Measurements from ENCODE around the gene CHMP6. TPM values are rescaled to one million over a fixed set of nuclear protein-coding genes. Genes with fewer than 3 reads are reported as not detected.

CHMP6 gene
- total RNA-seq (10 to 100 TPM; 41.4 to 42.3 TPM), polyA plus RNA-seq (10 to 100 TPM; 36.7 to 48.7 TPM)

GRCh38 chr17:80991645-80992076 is at the start of gene CHMP6:
Gene CHMP6, plus strand, starts transcription at chr17:80991841. Its CDS starts 78 bp downstream, at chr17:80991919.
- intact Hi-C loops (cut with micrococcal nuclease): loop anchor here (1.0 kb wide), 1 partner anchor 104 kb away; no protein-coding TSS in a partner anchor
- H3K27ac Mint-ChIP-seq: peak within 1 kb of the TSS; percentile 66 to 91 (median 86)
- peak; percentile 69 to 82 (median 78) for DNase-seq
- CTCF ChIA-PET (ENCODE audit: partially characterized antibody): interaction anchor here (1.3 kb wide), 1 partner anchor 564 kb away, joined by 4 read pairs; no protein-coding TSS in a partner anchor
- H3K27ac ChIP-seq (ENCODE audit: low read depth, low read length): peak within 1 kb of the TSS; percentile 70
- no peaks in the 10 kb centered on the region for H3K9me3 ChIP-seq (ENCODE audit: control insufficient read depth in 1 of 2, low read length in 2 of 2)
- POLR2A ChIA-PET (ENCODE audit: partially characterized antibody): interaction anchor here (0.8 to 2.7 kb wide), 3 partner anchors 27 to 537 kb away, joined by 3 to 25 read pairs (median 6); no protein-coding TSS in a partner anchor
- peaks cover 0 to 1% (median 0%) of the 10 kb centered on the region in 8 donors for H3K9me3 Mint-ChIP-seq
- peaks cover 0 to 1% of the 10 kb centered on the region in 2 donors for H3K27me3 Mint-ChIP-seq
- peaks cover 9 to 34% (median 21%) of the 10 kb centered on the region in 4 donors for H3K4me1 Mint-ChIP-seq
- H3K27me3 ChIP-seq (ENCODE audit: insufficient read depth, low read length): no peaks in the 10 kb centered on the region
- peak within 1 kb of the TSS; percentile 52 to 63 for H3K4me3 ChIP-seq (ENCODE audit: low read length in 2 of 2)
- H3K4me3 Mint-ChIP-seq: peak within 1 kb of the TSS; percentile 79 to 86 (median 84)
- peaks cover 33% of the 10 kb centered on the region for H3K4me1 ChIP-seq (ENCODE audit: insufficient read depth, low read length)
- H3K36me3 Mint-ChIP-seq: peaks cover 6 to 21% of the 10 kb centered on the region in 2 donors
- H3K36me3 ChIP-seq (ENCODE audit: insufficient read depth, low read length): peaks cover 10% of the 10 kb centered on the region

- no peak overlapping the region for H3K27ac ChIP-seq (ENCODE audit: low read depth, low read length)
- peaks cover 18% of the 10 kb centered on the region for H3K36me3 ChIP-seq (ENCODE audit: insufficient read depth, low read length)
Observed at GRCh38 chr17:80942423-80943345, 49.0 kb upstream of the CHMP6 start.

GRCh38 chr17:80943346-80944145 is 48.1 kb upstream of the CHMP6 start:
- ChIA-PET POLR2A (ENCODE audit: partially characterized antibody) (interaction anchor here (1.2 kb wide), 1 partner anchor 35 kb away, joined by 3 read pairs; no protein-coding TSS in a partner anchor), CTCF (ENCODE audit: partially characterized antibody) (interaction anchor here (1.5 kb wide), 1 partner anchor 45 kb away, joined by 3 read pairs; no protein-coding TSS in a partner anchor)
- Histone ChIP-seq H3K4me3 (ENCODE audit: low read length in 2 of 2) (no peak overlapping the region), H3K36me3 (ENCODE audit: insufficient read depth, low read length) (peaks cover 20% of the 10 kb centered on the region), H3K4me1 (ENCODE audit: insufficient read depth, low read length) (peaks cover 18% of the 10 kb centered on the region), H3K9me3 (ENCODE audit: control insufficient read depth in 1 of 2, low read length in 2 of 2) (no peaks in the 10 kb centered on the region), H3K27me3 (ENCODE audit: insufficient read depth, low read length) (no peaks in the 10 kb centered on the region), H3K27ac (ENCODE audit: low read depth, low read length) (no peak overlapping the region)
- Mint-ChIP-seq H3K36me3 (peaks cover 27 to 33% of the 10 kb centered on the region in 2 donors), H3K27me3 (no peaks in the 10 kb centered on the region), H3K27ac (peak overlapping the region in 1 of 7 donors; percentile 59), H3K9me3 (no peaks in the 10 kb centered on the region), H3K4me3 (no peak overlapping the region), H3K4me1 (peaks cover 8 to 19% (median 12%) of the 10 kb centered on the region in 4 donors)
- DNase-seq: no peak
- intact Hi-C loops (cut with micrococcal nuclease): no loop called here

More at GRCh38 chr17:80942423-80943345, 49.0 kb upstream of the CHMP6 start:
- H3K4me3 Mint-ChIP-seq: peak overlapping the region in 1 of 8 donors; percentile 25
- H3K9me3 ChIP-seq (ENCODE audit: control insufficient read depth in 1 of 2, low read length in 2 of 2): no peaks in the 10 kb centered on the region
- intact Hi-C loops (cut with micrococcal nuclease): no loop called here
- no peaks in the 10 kb centered on the region for H3K27me3 Mint-ChIP-seq
- H3K4me3 ChIP-seq (ENCODE audit: low read length in 2 of 2): no peak overlapping the region
- H3K36me3 Mint-ChIP-seq: peaks cover 27 to 33% of the 10 kb centered on the region in 2 donors
- H3K4me1 Mint-ChIP-seq: peaks cover 14 to 28% (median 20%) of the 10 kb centered on the region in 4 donors
- POLR2A ChIA-PET (ENCODE audit: partially characterized antibody): interaction anchor here (1.2 kb wide), 1 partner anchor 34 kb away, joined by 3 read pairs; no protein-coding TSS in a partner anchor
- no peaks in the 10 kb centered on the region for H3K27me3 ChIP-seq (ENCODE audit: insufficient read depth, low read length)
- no peak for DNase-seq
- H3K4me1 ChIP-seq (ENCODE audit: insufficient read depth, low read length): peaks cover 27% of the 10 kb centered on the region
- H3K27ac Mint-ChIP-seq: peak overlapping the region in 1 of 7 donors; percentile 41
- H3K9me3 Mint-ChIP-seq: no peaks in the 10 kb centered on the region
- CTCF ChIA-PET (ENCODE audit: partially characterized antibody): interaction anchor here (1.0 to 1.5 kb wide), 3 partner anchors 13 to 77 kb away, joined by 3 to 4 read pairs (median 3); no protein-coding TSS in a partner anchor

- H3K27ac ChIP-seq (ENCODE audit: low read depth, low read length): no peak overlapping the region
- CTCF ChIA-PET (ENCODE audit: partially characterized antibody): interaction anchor here (1.5 kb wide), 1 partner anchor 44 kb away, joined by 3 read pairs; no protein-coding TSS in a partner anchor
- POLR2A ChIA-PET (ENCODE audit: partially characterized antibody): no interaction called here
- H3K4me1 Mint-ChIP-seq: peaks cover 0 to 12% (median 5%) of the 10 kb centered on the region in 4 donors
- no peak overlapping the region for H3K4me3 Mint-ChIP-seq
- peaks cover 10% of the 10 kb centered on the region for H3K4me1 ChIP-seq (ENCODE audit: insufficient read depth, low read length)
- H3K36me3 ChIP-seq (ENCODE audit: insufficient read depth, low read length): peaks cover 22% of the 10 kb centered on the region
- peak overlapping the region in 2 of 7 donors; percentile 46 to 52 for H3K27ac Mint-ChIP-seq
- DNase-seq: no peak
- no peak overlapping the region for H3K4me3 ChIP-seq (ENCODE audit: low read length in 2 of 2)
- no peaks in the 10 kb centered on the region for H3K27me3 Mint-ChIP-seq
- H3K36me3 Mint-ChIP-seq: peaks cover 29 to 33% of the 10 kb centered on the region in 2 donors
- intact Hi-C loops (cut with micrococcal nuclease): no loop called here
- H3K27me3 ChIP-seq (ENCODE audit: insufficient read depth, low read length): no peaks in the 10 kb centered on the region
- H3K9me3 ChIP-seq (ENCODE audit: control insufficient read depth in 1 of 2, low read length in 2 of 2): no peaks in the 10 kb centered on the region
- no peaks in the 10 kb centered on the region for H3K9me3 Mint-ChIP-seq
Observed at GRCh38 chr17:80944326-80944725, 47.3 kb upstream of the CHMP6 start.

- intact Hi-C loops (cut with micrococcal nuclease): no loop called here
- peaks cover 29 to 32% of the 10 kb centered on the region in 2 donors for H3K36me3 Mint-ChIP-seq
- H3K9me3 Mint-ChIP-seq: no peaks in the 10 kb centered on the region
- Histone ChIP-seq H3K27ac (ENCODE audit: low read depth, low read length) (no peak overlapping the region), H3K9me3 (ENCODE audit: control insufficient read depth in 1 of 2, low read length in 2 of 2) (no peaks in the 10 kb centered on the region), H3K4me1 (ENCODE audit: insufficient read depth, low read length) (no peaks in the 10 kb centered on the region), H3K27me3 (ENCODE audit: insufficient read depth, low read length) (no peaks in the 10 kb centered on the region), H3K36me3 (ENCODE audit: insufficient read depth, low read length) (peaks cover 34% of the 10 kb centered on the region), H3K4me3 (ENCODE audit: low read length in 2 of 2) (no peak overlapping the region)
- H3K27me3 Mint-ChIP-seq: no peaks in the 10 kb centered on the region
- ChIA-PET CTCF (ENCODE audit: partially characterized antibody) (no interaction called here), POLR2A (ENCODE audit: partially characterized antibody) (no interaction called here)
- no peak overlapping the region for H3K4me3 Mint-ChIP-seq
- no peak for DNase-seq
- H3K27ac Mint-ChIP-seq: no peak overlapping the region
- peaks cover 0 to 7% (median 0%) of the 10 kb centered on the region in 4 donors for H3K4me1 Mint-ChIP-seq
Observed at GRCh38 chr17:80945736-80946135, 45.9 kb upstream of the CHMP6 start.

- H3K27ac Mint-ChIP-seq: peak overlapping the region in 2 of 7 donors; percentile 35 to 47
- peaks cover 0 to 7% (median 0%) of the 10 kb centered on the region in 4 donors for H3K4me1 Mint-ChIP-seq
- H3K4me3 ChIP-seq (ENCODE audit: low read length in 2 of 2): no peak overlapping the region
- no peak overlapping the region for H3K4me3 Mint-ChIP-seq
- H3K9me3 ChIP-seq (ENCODE audit: control insufficient read depth in 1 of 2, low read length in 2 of 2): no peaks in the 10 kb centered on the region
- H3K4me1 ChIP-seq (ENCODE audit: insufficient read depth, low read length): no peaks in the 10 kb centered on the region
- no peaks in the 10 kb centered on the region for H3K27me3 Mint-ChIP-seq
- no peak for DNase-seq
- no peak overlapping the region for H3K27ac ChIP-seq (ENCODE audit: low read depth, low read length)
- H3K36me3 Mint-ChIP-seq: peaks cover 29 to 32% of the 10 kb centered on the region in 2 donors
- POLR2A ChIA-PET (ENCODE audit: partially characterized antibody): no interaction called here
- no peaks in the 10 kb centered on the region for H3K9me3 Mint-ChIP-seq
- H3K36me3 ChIP-seq (ENCODE audit: insufficient read depth, low read length): peaks cover 36% of the 10 kb centered on the region
- intact Hi-C loops (cut with micrococcal nuclease): no loop called here
- no peaks in the 10 kb centered on the region for H3K27me3 ChIP-seq (ENCODE audit: insufficient read depth, low read length)
- CTCF ChIA-PET (ENCODE audit: partially characterized antibody): no interaction called here
Observed at GRCh38 chr17:80946449-80946848, 45.2 kb upstream of the CHMP6 start.
